Stomach smooth muscle (tissue), 2 donors: Measurements from ENCODE around the gene DYRK1A.
A peak's percentile ranks its signal among the peaks of the same experiment; 100 is the strongest.
"Not testable (repeated sequence)": the region's sequence is repeated elsewhere in the genome, so short reads cannot be mapped to it uniquely, and the experiment has no call there.

Experiments used
- H3K27ac ChIP-seq: one replicate; pipeline ENCODE4 v1.7.0; 2013; ENCODE audit warnings: mild to moderate bottlenecking, low read length, inconsistent platforms
- H3K27me3 ChIP-seq, 2 donors: one replicate each; pipeline ENCODE4 v1.7.0; 2013; ENCODE audit warnings: low read length in 2 of 2; ENCODE audit not compliant: insufficient read depth in 2 of 2, control insufficient read depth in 1 of 2
- H3K36me3 ChIP-seq, 2 donors: one replicate each; pipeline ENCODE4 v1.7.0; 2013; ENCODE audit warnings: low read length in 2 of 2; ENCODE audit not compliant: control insufficient read depth in 2 of 2, insufficient read depth in 2 of 2
- H3K4me1 ChIP-seq: one replicate; pipeline ENCODE4 v1.7.0; 2013; ENCODE audit warnings: low read length; ENCODE audit not compliant: control insufficient read depth, insufficient read depth
- H3K4me3 ChIP-seq, 2 donors: one replicate each; pipeline ENCODE4 v1.7.0; 2013; ENCODE audit warnings: low read length in 2 of 2
- H3K9ac ChIP-seq, 2 donors: one replicate each; pipeline ENCODE4 v1.7.0; 2013; ENCODE audit warnings: low read length in 2 of 2, mild to moderate bottlenecking in 1 of 2
- H3K9me3 ChIP-seq, 2 donors: one replicate each; pipeline ENCODE4 v1.7.0; 2013; ENCODE audit warnings: low read length in 2 of 2; ENCODE audit not compliant: control insufficient read depth in 2 of 2
- donor health status: healthy.
- donor health status: Pancreatic carcinoma.

DYRK1A gene

DNA sequence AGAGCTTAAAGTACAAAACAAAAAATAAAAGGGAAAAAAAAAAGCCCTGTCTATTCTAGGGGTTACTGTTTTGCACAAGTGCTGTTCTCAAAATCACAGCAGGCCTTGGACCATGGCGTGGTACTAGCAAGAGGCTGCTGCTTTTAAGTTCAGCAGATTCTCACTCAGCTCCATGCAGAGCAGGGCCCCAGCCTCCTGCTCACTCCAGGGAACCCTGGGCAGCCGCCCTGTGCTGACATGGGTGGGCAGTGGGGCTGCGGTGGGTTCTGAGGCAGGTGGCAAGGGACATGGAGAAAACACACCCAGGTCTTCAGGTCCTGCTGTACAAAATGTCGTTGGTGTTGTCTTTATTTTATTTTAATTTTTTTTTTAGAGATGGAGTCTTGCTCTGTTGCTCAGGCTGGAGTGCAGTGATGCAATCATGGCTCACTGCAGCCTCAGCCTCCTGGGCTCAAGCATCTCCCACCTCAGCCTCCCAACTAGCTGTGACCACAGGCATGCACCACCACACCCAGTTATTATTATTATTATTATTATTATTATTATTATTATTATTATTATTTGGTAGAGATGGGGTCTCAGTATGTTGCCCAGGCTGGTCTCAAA lies 170.9 kb downstream of the DYRK1A start:
- H3K9me3 ChIP-seq, result peaks cover 3 to 5% of the 10 kb centered on the region in 2 donors
- no peak overlapping the region for H3K9ac ChIP-seq
- H3K27ac ChIP-seq, result no peak overlapping the region
- no peaks in the 10 kb centered on the region for H3K4me1 ChIP-seq
- H3K4me3 ChIP-seq, result no peak overlapping the region
- H3K27me3 ChIP-seq, result peaks cover 4 to 7% of the 10 kb centered on the region in 2 donors
- H3K36me3 ChIP-seq, result no peaks in the 10 kb centered on the region

DNA sequence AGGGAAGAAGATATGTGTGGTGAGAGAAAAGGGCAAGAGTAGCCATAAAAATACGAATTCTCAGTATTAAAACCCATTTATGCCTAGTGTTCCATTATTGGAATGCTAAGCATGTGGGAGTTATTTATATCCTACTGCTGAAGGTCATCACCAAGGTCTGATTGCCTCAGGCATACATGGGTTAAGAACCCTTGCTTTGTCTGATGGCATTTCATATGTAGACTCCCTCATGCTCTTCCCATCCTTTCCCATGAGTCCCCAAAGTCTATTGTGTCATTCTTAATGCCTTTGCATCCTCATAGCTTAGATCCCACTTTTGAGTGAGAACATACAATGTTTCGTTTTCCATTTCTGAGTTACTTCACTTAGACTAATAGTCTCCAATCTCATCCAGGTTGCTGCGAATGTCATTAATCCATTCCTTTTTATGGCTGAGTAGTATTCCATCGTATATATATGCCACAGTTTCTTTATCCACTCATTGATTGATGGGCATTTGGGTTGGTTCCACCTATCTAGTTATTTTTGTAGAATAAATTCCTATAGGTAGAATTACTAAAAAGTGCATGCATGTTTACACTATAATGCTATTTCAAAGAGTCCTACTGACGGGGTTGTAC lies 172.5 kb downstream of the DYRK1A start:
- Histone ChIP-seq H3K4me3 (no peak overlapping the region), H3K36me3 (no peaks in the 10 kb centered on the region), H3K4me1 (no peaks in the 10 kb centered on the region), H3K9ac (no peak overlapping the region), H3K27me3 (peaks cover 4 to 7% of the 10 kb centered on the region in 2 donors), H3K27ac (no peak overlapping the region), H3K9me3 (peaks cover 3 to 5% of the 10 kb centered on the region in 2 donors)

- not testable (repeated sequence) for H3K27me3 ChIP-seq, H3K27ac ChIP-seq, H3K4me1 ChIP-seq, H3K4me3 ChIP-seq, H3K9ac ChIP-seq, H3K9me3 ChIP-seq, H3K36me3 ChIP-seq
Observed at GRCh38 chr21:37541128-37541527, 174.6 kb downstream of the DYRK1A start.

- Histone ChIP-seq H3K27me3 (peaks cover 0 to 2% of the 10 kb centered on the region in 2 donors), H3K36me3 (no peaks in the 10 kb centered on the region), H3K27ac (no peak overlapping the region), H3K4me1 (peaks cover 14% of the 10 kb centered on the region), H3K4me3 (no peak overlapping the region), H3K9ac (no peak overlapping the region), H3K9me3 (no peaks in the 10 kb centered on the region)
Observed at GRCh38 chr21:37542512-37542911, 175.9 kb downstream of the DYRK1A start.

DNA sequence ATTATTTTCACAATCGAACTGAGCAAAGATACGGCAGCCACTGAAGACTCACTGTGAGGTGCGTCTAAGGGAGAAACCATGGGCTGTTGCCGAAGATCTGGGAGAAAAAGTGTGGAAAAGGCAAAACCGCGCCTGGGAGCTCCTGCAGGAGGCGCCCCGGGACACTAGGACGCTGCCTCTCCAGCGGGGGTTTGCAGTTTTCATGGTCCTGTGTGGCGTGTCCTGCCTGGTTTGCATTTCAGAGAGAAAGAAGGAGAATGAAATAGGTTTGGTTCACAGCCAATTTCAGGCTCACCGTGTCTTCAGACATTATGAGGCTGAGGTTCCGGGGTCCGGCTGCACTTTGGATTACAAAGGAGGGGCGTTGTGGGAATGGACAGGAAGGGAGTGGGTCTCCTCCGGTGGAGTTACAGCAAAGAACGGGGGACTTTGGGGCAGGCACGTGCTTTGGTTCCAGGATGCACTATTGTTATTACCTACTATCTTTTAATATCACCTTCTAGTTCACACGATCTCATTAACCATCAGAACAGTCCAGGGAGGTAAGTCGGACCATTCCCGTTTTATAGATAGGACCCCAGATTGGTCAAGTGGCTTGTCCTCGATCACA lies 179.8 kb downstream of the DYRK1A start:
- H3K4me3 ChIP-seq, result peak overlapping the region in 1 of 2 donors; percentile 40

GRCh38 chr21:37546949-37547614 lies 180.5 kb downstream of the DYRK1A start:
- Histone ChIP-seq H3K27ac (no peak overlapping the region), H3K4me3 (peak overlapping the region in 1 of 2 donors; percentile 40), H3K27me3 (peaks cover 0 to 2% of the 10 kb centered on the region in 2 donors), H3K9me3 (no peaks in the 10 kb centered on the region), H3K4me1 (peaks cover 29% of the 10 kb centered on the region), H3K36me3 (no peaks in the 10 kb centered on the region), H3K9ac (peak overlapping the region in 1 of 2 donors; percentile 2)

More for the DNA sequence above, 179.8 kb downstream of the DYRK1A start:
- no peak overlapping the region for H3K9ac ChIP-seq
- no peaks in the 10 kb centered on the region for H3K36me3 ChIP-seq
- H3K27me3 ChIP-seq, result peaks cover 0 to 2% of the 10 kb centered on the region in 2 donors
- peaks cover 22% of the 10 kb centered on the region for H3K4me1 ChIP-seq
- no peaks in the 10 kb centered on the region for H3K9me3 ChIP-seq
- H3K27ac ChIP-seq, result no peak overlapping the region

DNA sequence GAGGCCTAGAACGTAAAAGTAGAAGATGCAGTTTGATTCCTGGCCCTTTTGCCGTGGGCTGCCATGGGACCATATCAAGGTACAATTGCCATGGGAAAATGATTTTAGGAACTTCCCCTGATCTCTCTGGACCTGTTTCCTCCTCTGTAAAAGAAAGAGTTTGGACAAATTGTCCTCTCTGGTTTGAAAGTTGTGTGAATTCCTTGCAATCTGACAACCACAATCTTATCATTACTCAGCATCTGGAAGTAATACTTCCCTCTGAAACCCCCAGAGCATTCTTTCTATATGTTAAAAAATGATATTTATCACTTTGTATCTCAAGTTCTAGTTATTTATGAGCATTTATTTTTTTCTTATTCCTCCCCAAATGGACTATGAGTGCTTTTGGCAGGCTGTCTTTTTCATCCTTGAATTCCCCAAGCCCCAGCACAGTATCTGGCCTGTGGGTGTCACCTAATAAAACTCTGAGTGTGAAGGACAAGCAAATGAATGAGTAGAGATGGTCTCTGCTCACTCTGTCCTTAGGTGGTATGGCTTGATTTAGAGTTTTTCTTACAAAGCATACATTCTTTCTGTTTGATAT lies 181.1 kb downstream of the DYRK1A start:
- Histone ChIP-seq H3K27ac (no peak overlapping the region), H3K9ac (no peak overlapping the region), H3K4me3 (no peak overlapping the region), H3K36me3 (no peaks in the 10 kb centered on the region), H3K9me3 (no peaks in the 10 kb centered on the region), H3K27me3 (peaks cover 0 to 2% of the 10 kb centered on the region in 2 donors), H3K4me1 (peaks cover 30% of the 10 kb centered on the region)

DNA sequence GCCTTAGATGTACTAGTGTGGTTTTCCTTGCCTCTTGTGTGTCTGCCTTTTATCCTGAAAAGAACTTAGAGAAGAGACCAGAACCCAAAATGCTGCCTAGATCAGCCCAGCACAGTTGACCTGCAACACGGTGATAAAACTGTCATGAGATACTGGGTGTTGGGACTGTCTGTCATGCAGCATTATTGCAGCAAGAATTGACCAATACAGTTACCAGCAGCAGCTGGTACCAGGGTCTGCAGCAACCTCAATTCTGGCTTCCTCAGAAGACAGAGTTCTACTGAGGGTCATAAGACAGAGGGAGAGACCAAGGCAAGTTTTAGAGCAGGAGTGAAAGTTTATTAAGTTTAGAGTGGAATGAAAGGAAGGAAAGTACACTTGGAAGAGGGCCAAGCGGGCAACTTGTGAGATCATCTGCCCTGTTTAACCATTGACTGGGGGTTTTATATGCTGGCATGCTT lies 182.0 kb downstream of the DYRK1A start:
- no peaks in the 10 kb centered on the region for H3K36me3 ChIP-seq
- H3K27me3 ChIP-seq, result peaks cover 0 to 2% of the 10 kb centered on the region in 2 donors
- peaks cover 30% of the 10 kb centered on the region for H3K4me1 ChIP-seq
- no peaks in the 10 kb centered on the region for H3K9me3 ChIP-seq
- no peak overlapping the region for H3K9ac ChIP-seq
- no peak overlapping the region for H3K4me3 ChIP-seq
- no peak overlapping the region for H3K27ac ChIP-seq

DNA sequence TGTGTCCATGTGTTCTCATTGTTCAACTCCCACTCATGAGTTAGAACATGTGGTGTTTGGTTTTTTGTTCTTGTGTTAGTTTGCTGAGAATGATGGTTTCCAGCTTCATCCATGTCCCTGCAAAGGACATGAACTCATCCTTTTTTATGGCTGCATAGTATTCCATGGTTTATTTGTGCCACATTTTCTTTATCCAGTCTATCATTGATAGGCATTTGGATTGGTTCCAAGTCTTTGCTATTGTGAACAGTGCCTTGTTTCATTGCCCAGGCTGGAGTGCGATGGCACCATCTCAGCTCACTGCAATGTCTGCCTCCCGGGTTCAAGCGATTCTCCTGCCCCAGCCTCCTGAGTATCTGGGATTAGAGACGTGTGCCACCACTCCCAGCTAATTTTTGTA lies 183.2 kb downstream of the DYRK1A start:
- H3K36me3 ChIP-seq, H3K9me3 ChIP-seq, H3K27me3 ChIP-seq, H3K27ac ChIP-seq, H3K4me3 ChIP-seq, H3K9ac ChIP-seq: not testable (repeated sequence)
- H3K4me1 ChIP-seq, result peaks cover 30% of the 10 kb centered on the region

DNA sequence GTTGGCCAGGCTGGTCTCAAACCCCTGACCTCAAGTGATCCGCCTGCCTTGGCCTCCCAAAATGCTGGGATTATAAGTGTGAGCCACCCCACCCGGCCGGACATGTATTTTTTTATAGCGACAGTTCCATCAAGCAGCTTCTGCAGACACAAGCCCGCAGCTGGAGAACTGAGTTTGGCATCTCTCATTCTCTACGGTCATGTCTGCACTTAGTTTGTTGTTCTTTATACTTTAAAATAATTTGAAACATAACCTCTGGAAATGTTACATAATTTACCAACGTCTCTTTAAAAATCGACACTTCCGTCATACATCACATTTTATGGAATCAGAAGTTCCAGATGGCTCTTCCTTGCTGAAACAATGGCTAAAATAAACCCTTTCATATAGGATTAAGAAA lies 183.6 kb downstream of the DYRK1A start:
- peaks cover 0 to 2% of the 10 kb centered on the region in 2 donors for H3K27me3 ChIP-seq
- no peaks in the 10 kb centered on the region for H3K9me3 ChIP-seq

More for the DNA sequence above, 183.6 kb downstream of the DYRK1A start:
- no peak overlapping the region for H3K4me3 ChIP-seq
- peaks cover 30% of the 10 kb centered on the region for H3K4me1 ChIP-seq
- no peak overlapping the region for H3K27ac ChIP-seq
- no peak overlapping the region for H3K9ac ChIP-seq
- no peaks in the 10 kb centered on the region for H3K36me3 ChIP-seq
